H1 (cell line): Measurements from ENCODE around the gene PCDH9.

Source experiments
- ATF2 ChIP-seq: IDR thresholded peaks from 2 replicates; pipeline ENCODE4 v1.6.1; 2012; ENCODE audit warnings: low read length, inconsistent platforms
- CEBPB ChIP-seq: IDR thresholded peaks from 2 replicates; pipeline ENCODE4 v1.6.1; 2012; ENCODE audit warnings: low read depth, low read length
- CTCF ChIP-seq, 3 experiments: IDR thresholded peaks; 1 replicate in 2 of 3; 2 replicates in 1 of 3; pipeline versions ENCODE4 v1.5.1 to v1.6.1; 2011; ENCODE audit warnings: low read length in 3 of 3, mild to moderate bottlenecking in 3 of 3, inconsistent platforms in 2 of 3, low read depth in 1 of 3, moderate library complexity in 1 of 3; ENCODE audit not compliant: insufficient read depth in 1 of 3; ENCODE audit errors: control extremely low read depth in 1 of 3
- EP300 ChIP-seq, 2 experiments: IDR thresholded peaks; 1 replicate in 1 of 2; 2 replicates in 1 of 2; pipeline ENCODE4 v1.6.1; 2011 to 2012; ENCODE audit warnings: low read depth in 2 of 2, low read length in 2 of 2, mild to moderate bottlenecking in 2 of 2, borderline replicate concordance in 1 of 2, inconsistent platforms in 1 of 2, moderate library complexity in 1 of 2
- EZH2 ChIP-seq: fragments of 200-600 bp; sonication (generic); IDR thresholded peaks from 2 replicates; pipeline ENCODE4 v1.7.1; 2012; ENCODE audit warnings: low read depth, mild to moderate bottlenecking, moderate library complexity, low read length, inconsistent platforms; ENCODE audit not compliant: severe bottlenecking
- HDAC2 ChIP-seq, 2 experiments: fragments of 300-600 bp in 1 of 2; sonication (generic) in 1 of 2; IDR thresholded peaks; 2 replicates each; pipeline ENCODE4 v1.6.1; 2011 to 2012; ENCODE audit warnings: low read depth in 2 of 2, low read length in 2 of 2, mild to moderate bottlenecking in 2 of 2, moderate library complexity in 2 of 2, borderline replicate concordance in 1 of 2, inconsistent platforms in 1 of 2
- HDAC6 ChIP-seq: IDR thresholded peaks from one replicate; pipeline ENCODE4 v1.7.1; 2012; ENCODE audit warnings: low read depth, mild to moderate bottlenecking, inconsistent platforms, low read length, moderate library complexity
- NRF1 ChIP-seq: IDR thresholded peaks from 2 replicates; pipeline ENCODE4 v1.6.1; 2011; ENCODE audit warnings: mild to moderate bottlenecking, low read depth, low read length, improper control_type of control experiment
- POLR2A ChIP-seq, 2 experiments: IDR thresholded peaks; 1 replicate in 1 of 2; 2 replicates in 1 of 2; pipeline ENCODE4 v1.6.1; 2011; ENCODE audit warnings: low read depth in 2 of 2, low read length in 2 of 2, mild to moderate bottlenecking in 2 of 2; ENCODE audit errors: control extremely low read depth in 1 of 2
- POLR2AphosphoS5 ChIP-seq: IDR thresholded peaks from 2 replicates; pipeline ENCODE4 v1.6.1; 2011; ENCODE audit warnings: low read depth, low read length
- YY1 ChIP-seq: IDR thresholded peaks from 2 replicates; pipeline ENCODE4 v1.6.1; 2011; ENCODE audit warnings: low read depth, mild to moderate bottlenecking, low read length

GRCh38 chr13:66353664-66354063 is 876.5 kb downstream of the PCDH9 start:
- TF ChIP-seq CTCF (IDR thresholded peaks at IDR 0.05; ENCODE audit: control extremely low read depth in 1 of 3, insufficient read depth in 1 of 3, low read depth in 1 of 3, low read length in 3 of 3) (no peak), EZH2 (no peak), POLR2AphosphoS5 (no peak), ATF2 (no peak), EP300 (IDR thresholded peaks at IDR 0.05; ENCODE audit: borderline replicate concordance in 1 of 2, low read depth in 2 of 2, low read length in 2 of 2) (no peak), POLR2A (IDR thresholded peaks at IDR 0.05; ENCODE audit: control extremely low read depth in 1 of 2, low read depth in 2 of 2, low read length in 2 of 2) (no peak), NRF1 (no peak), HDAC2 (IDR thresholded peaks at IDR 0.05; ENCODE audit: borderline replicate concordance in 1 of 2, low read depth in 2 of 2, low read length in 2 of 2) (no peak), YY1 (no peak), HDAC6 (no peak), CEBPB (no peak)
